GM13977 (cell line): ENCODE measurements around the gene OR52I1.

Source experiments
- DNase-seq: peaks from one replicate; pipeline ENCODE4 v3.0.0; 2012; ENCODE audit warnings: low spot score
- CTCF ChIP-seq: IDR thresholded peaks from 2 replicates; pipeline ENCODE4 v1.5.1; 2012; ENCODE audit warnings: mild to moderate bottlenecking, control low read depth; ENCODE audit not compliant: insufficient read depth; ENCODE audit errors: extremely low read depth, missing control alignments
- in situ Hi-C: fragments of 300-500 bp; cut with MboI; formaldehyde crosslinking; loops from one replicate; pipeline ENCODE4 v1.12.0; 2022; ENCODE audit warnings: low sequenced_read_pairs, low pct_unique_long_range_greater_than_20kb, mixed read lengths, inconsistent platforms; ENCODE audit not compliant: unreplicated experiment

Gene OR52I1

GRCh38 chr11:4560467-4560866 is 33.4 kb upstream of the OR52I1 start:
- no peak for TF ChIP-seq CTCF
- no peak for DNase-seq
- in situ Hi-C loops, result no loop called here

GRCh38 chr11:4565371-4565770 is 28.5 kb upstream of the OR52I1 start:
- in situ Hi-C loops, result no loop called here
- TF ChIP-seq CTCF, result no peak
- no peak for DNase-seq

GRCh38 chr11:4569075-4569474 is 24.8 kb upstream of the OR52I1 start:
- no peak for DNase-seq
- no peak for TF ChIP-seq CTCF
- in situ Hi-C loops, result no loop called here

GRCh38 chr11:4576880-4577279 is 17.0 kb upstream of the OR52I1 start:
- in situ Hi-C loops, result no loop called here
- no peak for TF ChIP-seq CTCF
- no peak for DNase-seq

- in situ Hi-C loops, result no loop called here
- DNase-seq, result no peak
- no peak for TF ChIP-seq CTCF
These were observed 16.1 kb upstream of the OR52I1 start for GRCh38 chr11:4577761-4578160.

GRCh38 chr11:4578624-4579023 is 15.2 kb upstream of the OR52I1 start:
- no peak for TF ChIP-seq CTCF
- no peak for DNase-seq
- in situ Hi-C loops, result no loop called here

GRCh38 chr11:4580124-4580523 is 13.7 kb upstream of the OR52I1 start:
- in situ Hi-C loops, result no loop called here
- DNase-seq, result no peak
- no peak for TF ChIP-seq CTCF
